Measurements from ENCODE around the gene SLC25A24. TPM values are rescaled to one million over a fixed set of nuclear protein-coding genes. Genes with fewer than 3 reads are reported as not detected.

SLC25A24 gene
- total RNA-seq, 1 experiment from 2014 or later, result 23.6 TPM

DNA sequence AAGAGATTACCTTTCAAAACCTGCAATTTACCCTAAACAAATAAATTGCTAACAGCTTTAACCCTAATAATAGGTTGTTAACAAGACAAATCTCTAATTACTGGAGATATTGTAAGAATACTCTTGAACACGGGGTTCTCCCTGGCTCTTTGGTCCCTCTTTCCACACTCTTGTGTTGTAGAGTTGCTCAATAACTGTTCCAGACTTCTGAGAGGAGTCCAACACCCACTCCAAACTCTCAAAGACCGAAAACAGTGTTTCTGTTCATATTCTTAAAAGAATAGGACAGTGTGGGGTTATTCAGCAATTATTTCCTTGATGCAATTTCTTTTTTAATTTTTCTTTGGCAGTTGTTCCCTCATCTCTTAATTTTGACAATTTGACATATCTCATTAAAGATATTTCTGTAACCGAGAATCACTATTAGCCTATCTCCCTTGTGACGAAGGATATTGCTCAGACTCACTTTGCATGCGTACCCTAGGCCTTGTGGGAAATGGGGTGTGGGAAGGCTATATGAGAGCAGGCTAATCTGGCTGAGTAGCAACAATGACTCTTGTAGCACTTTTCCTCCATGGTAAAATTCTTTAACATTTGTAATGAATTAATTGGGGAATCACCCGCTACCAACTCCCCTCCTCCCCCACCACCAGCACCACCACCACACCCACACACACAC lies 90.7 kb downstream of the SLC25A24 start:
- no peaks in the 10 kb centered on the region for H4K20me1 ChIP-seq (ENCODE audit: insufficient read depth)
- no peaks in the 10 kb centered on the region for H3K36me3 ChIP-seq (ENCODE audit: control insufficient read depth in 1 of 2, insufficient read depth in 2 of 2, low read length in 2 of 2)
- H2AFZ ChIP-seq (ENCODE audit: low read depth, low read length, poor library complexity, severe bottlenecking), result no peak overlapping the region
- RAD21 ChIA-PET (ENCODE audit: low non-redundant PET in 1 of 2, low total read pairs in 2 of 2, uncharacterized antibody in 2 of 2, unreplicated experiment in 2 of 2), result no interaction called here
- H3K9me2 ChIP-seq (ENCODE audit: insufficient read depth), result no peaks in the 10 kb centered on the region
- intact Hi-C loops (cut with micrococcal nuclease), result no loop called here
- H3K9ac ChIP-seq (ENCODE audit: low read length), result no peak overlapping the region
- DNase-seq (ENCODE audit: low read depth, low spot score) (no peak), ATAC-seq (no peak)
- TF ChIP-seq SP1 (IDR thresholded peaks at IDR 0.05; ENCODE audit: low read depth), result no peak
- TF ChIP-seq CEBPB (IDR thresholded peaks at IDR 0.05; ENCODE audit: low read depth), result no peak
- TF ChIP-seq POLR2AphosphoS5 (IDR thresholded peaks at IDR 0.05; ENCODE audit: low read depth, low read length), result no peak
- no peak for TF ChIP-seq ELF1 (IDR thresholded peaks at IDR 0.05; ENCODE audit: borderline replicate concordance, low read depth)
- no peak for TF ChIP-seq EGR1 (IDR thresholded peaks at IDR 0.05; ENCODE audit: low read depth)
- no peak for TF ChIP-seq FOSL1 (IDR thresholded peaks at IDR 0.05; ENCODE audit: low read depth)
- no peak for TF ChIP-seq SRF (IDR thresholded peaks at IDR 0.05; ENCODE audit: low read depth)
- TF ChIP-seq CBX3 (IDR thresholded peaks at IDR 0.05; ENCODE audit: low read depth), result no peak
- TF ChIP-seq YY1 (IDR thresholded peaks at IDR 0.05; ENCODE audit: extremely low read depth, insufficient replicate concordance, low read depth, low read length), result no peak
- no peak for TF ChIP-seq ZFX (IDR thresholded peaks at IDR 0.05)
- TF ChIP-seq EZH2 (IDR thresholded peaks at IDR 0.05), result no peak
- no peak for TF ChIP-seq JUND (IDR thresholded peaks at IDR 0.05)
- no peak for TF ChIP-seq TCF7L2 (IDR thresholded peaks at IDR 0.05; ENCODE audit: borderline replicate concordance, extremely low read depth, insufficient read depth, insufficient read length)
- TF ChIP-seq, protein P1, sequence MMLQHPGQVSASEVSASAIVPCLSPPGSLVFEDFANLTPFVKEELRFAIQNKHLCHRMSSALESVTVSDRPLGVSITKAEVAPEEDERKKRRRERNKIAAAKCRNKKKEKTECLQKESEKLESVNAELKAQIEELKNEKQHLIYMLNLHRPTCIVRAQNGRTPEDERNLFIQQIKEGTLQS (IDR thresholded peaks at IDR 0.05), result no peak
- TF ChIP-seq, protein P2, sequence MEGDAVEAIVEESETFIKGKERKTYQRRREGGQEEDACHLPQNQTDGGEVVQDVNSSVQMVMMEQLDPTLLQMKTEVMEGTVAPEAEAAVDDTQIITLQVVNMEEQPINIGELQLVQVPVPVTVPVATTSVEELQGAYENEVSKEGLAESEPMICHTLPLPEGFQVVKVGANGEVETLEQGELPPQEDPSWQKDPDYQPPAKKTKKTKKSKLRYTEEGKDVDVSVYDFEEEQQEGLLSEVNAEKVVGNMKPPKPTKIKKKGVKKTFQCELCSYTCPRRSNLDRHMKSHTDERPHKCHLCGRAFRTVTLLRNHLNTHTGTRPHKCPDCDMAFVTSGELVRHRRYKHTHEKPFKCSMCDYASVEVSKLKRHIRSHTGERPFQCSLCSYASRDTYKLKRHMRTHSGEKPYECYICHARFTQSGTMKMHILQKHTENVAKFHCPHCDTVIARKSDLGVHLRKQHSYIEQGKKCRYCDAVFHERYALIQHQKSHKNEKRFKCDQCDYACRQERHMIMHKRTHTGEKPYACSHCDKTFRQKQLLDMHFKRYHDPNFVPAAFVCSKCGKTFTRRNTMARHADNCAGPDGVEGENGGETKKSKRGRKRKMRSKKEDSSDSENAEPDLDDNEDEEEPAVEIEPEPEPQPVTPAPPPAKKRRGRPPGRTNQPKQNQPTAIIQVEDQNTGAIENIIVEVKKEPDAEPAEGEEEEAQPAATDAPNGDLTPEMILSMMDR (IDR thresholded peaks at IDR 0.05 in 2 of 3, conservative IDR thresholded peaks at IDR 0.05 in 1 of 3; ENCODE audit: borderline replicate concordance in 1 of 3, insufficient read depth in 1 of 3, low read depth in 2 of 3, low read length in 2 of 3), result no peak
- TF ChIP-seq, protein P3, sequence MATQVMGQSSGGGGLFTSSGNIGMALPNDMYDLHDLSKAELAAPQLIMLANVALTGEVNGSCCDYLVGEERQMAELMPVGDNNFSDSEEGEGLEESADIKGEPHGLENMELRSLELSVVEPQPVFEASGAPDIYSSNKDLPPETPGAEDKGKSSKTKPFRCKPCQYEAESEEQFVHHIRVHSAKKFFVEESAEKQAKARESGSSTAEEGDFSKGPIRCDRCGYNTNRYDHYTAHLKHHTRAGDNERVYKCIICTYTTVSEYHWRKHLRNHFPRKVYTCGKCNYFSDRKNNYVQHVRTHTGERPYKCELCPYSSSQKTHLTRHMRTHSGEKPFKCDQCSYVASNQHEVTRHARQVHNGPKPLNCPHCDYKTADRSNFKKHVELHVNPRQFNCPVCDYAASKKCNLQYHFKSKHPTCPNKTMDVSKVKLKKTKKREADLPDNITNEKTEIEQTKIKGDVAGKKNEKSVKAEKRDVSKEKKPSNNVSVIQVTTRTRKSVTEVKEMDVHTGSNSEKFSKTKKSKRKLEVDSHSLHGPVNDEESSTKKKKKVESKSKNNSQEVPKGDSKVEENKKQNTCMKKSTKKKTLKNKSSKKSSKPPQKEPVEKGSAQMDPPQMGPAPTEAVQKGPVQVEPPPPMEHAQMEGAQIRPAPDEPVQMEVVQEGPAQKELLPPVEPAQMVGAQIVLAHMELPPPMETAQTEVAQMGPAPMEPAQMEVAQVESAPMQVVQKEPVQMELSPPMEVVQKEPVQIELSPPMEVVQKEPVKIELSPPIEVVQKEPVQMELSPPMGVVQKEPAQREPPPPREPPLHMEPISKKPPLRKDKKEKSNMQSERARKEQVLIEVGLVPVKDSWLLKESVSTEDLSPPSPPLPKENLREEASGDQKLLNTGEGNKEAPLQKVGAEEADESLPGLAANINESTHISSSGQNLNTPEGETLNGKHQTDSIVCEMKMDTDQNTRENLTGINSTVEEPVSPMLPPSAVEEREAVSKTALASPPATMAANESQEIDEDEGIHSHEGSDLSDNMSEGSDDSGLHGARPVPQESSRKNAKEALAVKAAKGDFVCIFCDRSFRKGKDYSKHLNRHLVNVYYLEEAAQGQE (IDR thresholded peaks at IDR 0.05; ENCODE audit: low read depth), result no peak
- no peak for TF ChIP-seq ZNF274 (IDR thresholded peaks at IDR 0.05; ENCODE audit: low read depth, low read length)
- TF ChIP-seq SIN3A (IDR thresholded peaks at IDR 0.05; ENCODE audit: low read depth), result no peak
- H3K4me2 ChIP-seq (ENCODE audit: low read length), result no peak overlapping the region
- H3K27ac ChIP-seq (ENCODE audit: low read depth, low read length), result no peak overlapping the region
- H3K4me3 ChIP-seq (replicated peaks in 1 of 2; ENCODE audit: low read depth in 1 of 2, low read length in 2 of 2), result no peak overlapping the region
- POLR2A ChIA-PET, result no interaction called here
- H3K4me1 ChIP-seq (ENCODE audit: control insufficient read depth in 1 of 2, insufficient read depth in 2 of 2, low read length in 2 of 2), result peaks cover 0 to 5% of the 10 kb centered on the region in 2 experiments; a peak in 1 of 4 replicates
- CTCF ChIA-PET, result no interaction called here
- no TSS peak for BruUV-seq (replicated peaks)
- H3K9me3 ChIP-seq (ENCODE audit: control insufficient read depth in 1 of 2, insufficient read depth in 1 of 2, low read depth in 1 of 2, low read length in 2 of 2), result no peaks in the 10 kb centered on the region
- no peaks in the 10 kb centered on the region for H3K79me2 ChIP-seq (ENCODE audit: insufficient read depth, low read length)
- no peaks in the 10 kb centered on the region for H3K27me3 ChIP-seq (ENCODE audit: insufficient read depth, low read length)
